Skeletal muscle cell (primary cell): ENCODE measurements around the gene ABCD3.
"Not testable (repeated sequence)": the region's sequence is repeated elsewhere in the genome, so short reads cannot be mapped to it uniquely, and the experiment has no call there.

Experiments used
- DNase-seq: peaks from one replicate; pipeline ENCODE4 v3.0.0-alpha.2; 2010; ENCODE audit warnings: low read depth
- H3K4me3 ChIP-seq: 2 replicates; pipeline ENCODE4 v1.5.1; 2011; ENCODE audit warnings: low read depth, mild to moderate bottlenecking, control low read depth, low read length, moderate library complexity

The ABCD3 gene

GRCh38 chr1:94417978-94418663 lies at the start of gene ABCD3:
Gene ABCD3 (plus strand): TSS chr1:94418389. CDS start chr1:94418479, 90 bp downstream.
- peak within 1 kb of the TSS; percentile 87 for H3K4me3 ChIP-seq
- DNase-seq: peak; percentile 98

- not testable (repeated sequence) for H3K4me3 ChIP-seq, DNase-seq
These were observed 45.4 kb upstream of the ABCD3 start for GRCh38 chr1:94372771-94373170.

- H3K4me3 ChIP-seq, DNase-seq: not testable (repeated sequence)
These were observed 44.9 kb upstream of the ABCD3 start for GRCh38 chr1:94373311-94373710.

- not testable (repeated sequence) for DNase-seq, H3K4me3 ChIP-seq
These were observed 42.5 kb upstream of the ABCD3 start for GRCh38 chr1:94375666-94376065.

- not testable (repeated sequence) for DNase-seq, H3K4me3 ChIP-seq
These were observed 39.7 kb upstream of the ABCD3 start for GRCh38 chr1:94378493-94378892.

GRCh38 chr1:94379615-94380014 lies 38.6 kb upstream of the ABCD3 start:
- no peak for DNase-seq
- H3K4me3 ChIP-seq: no peak overlapping the region

- DNase-seq: no peak
- H3K4me3 ChIP-seq: no peak overlapping the region
These were observed 36.0 kb upstream of the ABCD3 start for GRCh38 chr1:94382201-94382600.

- peak; percentile 25 for DNase-seq
- H3K4me3 ChIP-seq: no peak overlapping the region
These were observed 34.2 kb upstream of the ABCD3 start for GRCh38 chr1:94383966-94384408.

- no peak overlapping the region for H3K4me3 ChIP-seq
- DNase-seq: no peak
These were observed 33.5 kb upstream of the ABCD3 start for GRCh38 chr1:94384485-94385265.

GRCh38 chr1:94385308-94385929 lies 32.8 kb upstream of the ABCD3 start:
- no peak for DNase-seq
- H3K4me3 ChIP-seq: no peak overlapping the region

GRCh38 chr1:94389298-94389697 lies 28.9 kb upstream of the ABCD3 start:
- no peak for DNase-seq
- H3K4me3 ChIP-seq: no peak overlapping the region

GRCh38 chr1:94394247-94394646 lies 23.9 kb upstream of the ABCD3 start:
- no peak overlapping the region for H3K4me3 ChIP-seq

GRCh38 chr1:94395231-94395630 lies 23.0 kb upstream of the ABCD3 start:
- no peak overlapping the region for H3K4me3 ChIP-seq
- no peak for DNase-seq

More at GRCh38 chr1:94394247-94394646, 23.9 kb upstream of the ABCD3 start:
- no peak for DNase-seq

GRCh38 chr1:94395748-94396309 lies 22.4 kb upstream of the ABCD3 start:
- no peak overlapping the region for H3K4me3 ChIP-seq
- DNase-seq: no peak

- H3K4me3 ChIP-seq: no peak overlapping the region
- no peak for DNase-seq
These were observed 21.7 kb upstream of the ABCD3 start for GRCh38 chr1:94396356-94397010.

- DNase-seq: no peak
- H3K4me3 ChIP-seq: no peak overlapping the region
These were observed 19.8 kb upstream of the ABCD3 start for GRCh38 chr1:94398356-94398755.

- no peak overlapping the region for H3K4me3 ChIP-seq
- DNase-seq: no peak
These were observed 18.7 kb upstream of the ABCD3 start for GRCh38 chr1:94399453-94399852.

GRCh38 chr1:94401206-94401605 lies 17.0 kb upstream of the ABCD3 start:
- H3K4me3 ChIP-seq: no peak overlapping the region
- no peak for DNase-seq

GRCh38 chr1:94406446-94406845 lies 11.7 kb upstream of the ABCD3 start:
- no peak for DNase-seq
- H3K4me3 ChIP-seq: no peak overlapping the region
